Left cardiac atrium (tissue), 4 donors: ENCODE results near the gene FAM199X. TPM values are rescaled to one million over a fixed set of nuclear protein-coding genes. Genes with fewer than 3 reads are reported as not detected.

Source experiments
- ATAC-seq, 2 donors: fragments of 200-7000 bp; cut with Tn5 transposase; one replicate each; pipeline ENCODE4 v1.9.1; 2020; ENCODE audit warnings: mild to moderate bottlenecking in 2 of 2, moderate library complexity in 2 of 2
- DNase-seq: peaks from one replicate; pipeline ENCODE4 v3.0.0-alpha.2; 2020
- intact Hi-C, 2 donors: fragments of 100-400 bp; cut with DNase I; formaldehyde crosslinking; loops; one replicate each; pipeline versions ENCODE4 v1.14.1 to v1.15.1; 2022 to 2023
- long read RNA-seq: library from polyadenylated mRNA; unstranded; transcript quantifications from one replicate; pipeline ENCODE4 v2.0.0, GENCODE V29; 2021
- total RNA-seq, 2 donors: library from RNA; stranded (reverse); fragmentation: NEBNext Ultra II Directional; extraction: Animal tissue kit (Norgen Biotek cat#: 25700); gene quantifications; one replicate each; pipeline ENCODE4 v1.2.1, GENCODE V29; 2021
- donor health status: DM: no; HTN: yes; CAD: no.
- donor health status: DM: no; HTN: yes; CAD: no; lungs with severe emphysema.
- donor health status: DM: yes; HTN: yes; CAD: no.
- donor health status: Dilated cardiomyopathy.

FAM199X gene
- total RNA-seq, result 10 to 100 TPM; 11.7 to 14.1 TPM
- long read RNA-seq, full-length matches to known transcripts, result 2 of 3 reads
- long read RNA-seq, partial matches to known transcripts, result 0 of 3 reads
- long read RNA-seq, other reads (novel, unspliced or antisense), result 1 of 3 reads

- peak; percentile 97 to 99 for ATAC-seq
- intact Hi-C loops, result no loop called here
Observed at GRCh38 chrX:104165894-104166734, at the start of gene FAM199X. Gene FAM199X, plus strand, starts transcription at chrX:104166453. Its CDS starts 333 bp downstream, at chrX:104166786.

GRCh38 chrX:104117759-104118158 lies 48.5 kb upstream of the FAM199X start:
- DNase-seq (no peak), ATAC-seq (no peak)
- intact Hi-C loops, result no loop called here

More at GRCh38 chrX:104165894-104166734, at the start of gene FAM199X:
- DNase-seq, result peak; percentile 89

- intact Hi-C loops, result no loop called here
- ATAC-seq (no peak), DNase-seq (no peak)
Observed at GRCh38 chrX:104118765-104119164, 47.5 kb upstream of the FAM199X start.

GRCh38 chrX:104122829-104123228 lies 43.4 kb upstream of the FAM199X start:
- ATAC-seq (no peak), DNase-seq (no peak)
- intact Hi-C loops, result no loop called here

- intact Hi-C loops, result no loop called here
- no peak for DNase-seq
- no peak for ATAC-seq
Observed at GRCh38 chrX:104126856-104127255, 39.4 kb upstream of the FAM199X start.

GRCh38 chrX:104130808-104131207 lies 35.4 kb upstream of the FAM199X start:
- DNase-seq (no peak), ATAC-seq (no peak)
- intact Hi-C loops, result no loop called here

GRCh38 chrX:104134583-104135261 lies 31.5 kb upstream of the FAM199X start:
- ATAC-seq (no peak), DNase-seq (no peak)
- intact Hi-C loops, result loop anchor here in 1 of 2 donors (5.0 kb wide), 1 partner anchor 287 kb away; no protein-coding TSS in a partner anchor

- ATAC-seq (no peak), DNase-seq (no peak)
- intact Hi-C loops, result loop anchor here in 1 of 2 donors (2.0 to 5.0 kb wide), 2 partner anchors 39 to 288 kb away; no protein-coding TSS in a partner anchor
Observed at GRCh38 chrX:104135677-104136076, 30.6 kb upstream of the FAM199X start.

- peak; percentile 87 to 92 for ATAC-seq
- intact Hi-C loops, result loop anchor here in 1 of 2 donors (2.0 to 5.0 kb wide), 2 partner anchors 40 to 289 kb away; no protein-coding TSS in a partner anchor
- peak; percentile 68 for DNase-seq
Observed at GRCh38 chrX:104136241-104137019, 29.8 kb upstream of the FAM199X start.

GRCh38 chrX:104137496-104137895 lies 28.8 kb upstream of the FAM199X start:
- ATAC-seq (no peak), DNase-seq (no peak)
- intact Hi-C loops, result loop anchor here in 1 of 2 donors (2.0 to 5.0 kb wide), 2 partner anchors 41 to 290 kb away; no protein-coding TSS in a partner anchor

- intact Hi-C loops, result no loop called here
- no peak for ATAC-seq
- no peak for DNase-seq
Observed at GRCh38 chrX:104141087-104141760, 25.0 kb upstream of the FAM199X start.

GRCh38 chrX:104151037-104151436 lies 15.2 kb upstream of the FAM199X start:
- intact Hi-C loops, result no loop called here
- ATAC-seq (no peak), DNase-seq (no peak)

GRCh38 chrX:104156630-104157529 lies 9.4 kb upstream of the FAM199X start, which contains the start of gene SLC25A53:
Gene SLC25A53, minus strand, starts transcription at chrX:104157009. Its CDS starts 51,752 bp downstream, at chrX:104105257.
- ATAC-seq (peak; percentile 96 to 98), DNase-seq (peak; percentile 80)
- intact Hi-C loops, result no loop called here

- intact Hi-C loops, result no loop called here
- ATAC-seq (peak in 1 of 2 donors; percentile 71), DNase-seq (no peak)
Observed at GRCh38 chrX:104166735-104167436, 633 bp downstream of the FAM199X start.

- ATAC-seq (no peak), DNase-seq (no peak)
- intact Hi-C loops, result no loop called here
Observed at GRCh38 chrX:104168127-104168526, 1.9 kb downstream of the FAM199X start.

GRCh38 chrX:104172121-104172520 lies 5.9 kb downstream of the FAM199X start:
- DNase-seq (no peak), ATAC-seq (no peak)
- intact Hi-C loops, result no loop called here

GRCh38 chrX:104172788-104173187 lies 6.5 kb downstream of the FAM199X start:
- DNase-seq (no peak), ATAC-seq (no peak)
- intact Hi-C loops, result no loop called here
